ENCODE results near the gene FHDC1.
A peak's percentile ranks its signal among the peaks of the same experiment; 100 is the strongest.

FHDC1 gene

GRCh38 chr4:152981278-152981677 lies 45.2 kb downstream of the FHDC1 start:
- DNase-seq (ENCODE audit: low read depth), result no peak

- DNase-seq (ENCODE audit: low read depth), result no peak
Measured at GRCh38 chr4:152981842-152982241, 45.7 kb downstream of the FHDC1 start.

GRCh38 chr4:152983221-152983620 lies 47.1 kb downstream of the FHDC1 start:
- DNase-seq (ENCODE audit: low read depth), result no peak

GRCh38 chr4:152983774-152984411 lies 47.8 kb downstream of the FHDC1 start:
- DNase-seq (ENCODE audit: low read depth), result peak; percentile 22

GRCh38 chr4:152988721-152989553 lies 52.8 kb downstream of the FHDC1 start:
- no peak for DNase-seq (ENCODE audit: low read depth)

GRCh38 chr4:152989554-152989970 lies 53.4 kb downstream of the FHDC1 start:
- DNase-seq (ENCODE audit: low read depth), result no peak

- DNase-seq (ENCODE audit: low read depth), result no peak
Measured at GRCh38 chr4:152990471-152991131, 54.5 kb downstream of the FHDC1 start.

- no peak for DNase-seq (ENCODE audit: low read depth)
Measured at GRCh38 chr4:152991398-152991797, 55.3 kb downstream of the FHDC1 start.

GRCh38 chr4:152992027-152992426 lies 55.9 kb downstream of the FHDC1 start:
- no peak for DNase-seq (ENCODE audit: low read depth)

- DNase-seq (ENCODE audit: low read depth), result no peak
Measured at GRCh38 chr4:152992466-152992865, 56.3 kb downstream of the FHDC1 start.

GRCh38 chr4:152994038-152994437 lies 57.9 kb downstream of the FHDC1 start:
- no peak for DNase-seq (ENCODE audit: low read depth)

- no peak for DNase-seq (ENCODE audit: low read depth)
Measured at GRCh38 chr4:152996111-152996571, 60.0 kb downstream of the FHDC1 start.

GRCh38 chr4:152996672-152997071 lies 60.5 kb downstream of the FHDC1 start:
- no peak for DNase-seq (ENCODE audit: low read depth)

- DNase-seq (ENCODE audit: low read depth), result no peak
Measured at GRCh38 chr4:152997288-152997687, 61.2 kb downstream of the FHDC1 start.

- no peak for DNase-seq (ENCODE audit: low read depth)
Measured at GRCh38 chr4:152997771-152998487, 61.8 kb downstream of the FHDC1 start.

GRCh38 chr4:152998861-152999260 lies 62.7 kb downstream of the FHDC1 start:
- DNase-seq (ENCODE audit: low read depth), result no peak

- no peak for DNase-seq (ENCODE audit: low read depth)
Measured at GRCh38 chr4:152999346-153000075, 63.4 kb downstream of the FHDC1 start.

GRCh38 chr4:153000076-153000420 lies 63.9 kb downstream of the FHDC1 start:
- no peak for DNase-seq (ENCODE audit: low read depth)

GRCh38 chr4:153001626-153002025 lies 65.5 kb downstream of the FHDC1 start:
- no peak for DNase-seq (ENCODE audit: low read depth)

- DNase-seq (ENCODE audit: low read depth), result no peak
Measured at GRCh38 chr4:153002110-153002509, 66.0 kb downstream of the FHDC1 start.

GRCh38 chr4:153004081-153004850 lies 68.1 kb downstream of the FHDC1 start:
- no peak for DNase-seq (ENCODE audit: low read depth)
